K562 (cell line): ENCODE results near the gene SLC35F2. TPM values are rescaled to one million over a fixed set of nuclear protein-coding genes. Genes with fewer than 3 reads are reported as not detected.

ENCODE experiments used
- ATAC-seq: fragments of 200-7000 bp; cut with Tn5 transposase; 3 replicates; pipeline ENCODE4 v1.9.1; 2020; ENCODE audit warnings: moderate library complexity
- BruUV-seq: library from RNA; stranded (reverse); fragments of 400-500 nt; replicated peaks from 2 replicates; lab custom pipeline; 2021; lab: Mats Ljungman, UMichigan
- CTCF ChIA-PET: fragments of 300-600 bp; formaldehyde crosslinking; extraction: SDS; loops from one replicate; lab custom pipeline; 2021; ENCODE audit warnings: low intra/inter-chr PET ratio; lab: Yijun Ruan, JAX
- POLR2A ChIA-PET: fragments of 300-600, 350-650 bp; sonication (Branson Sonifier 250); formaldehyde crosslinking; extraction: SDS; loops from one replicate; lab custom pipeline; 2021; ENCODE audit warnings: antibody characterized with exemption, inconsistent platforms; lab: Yijun Ruan, JAX
- DNase-seq, 4 experiments: peaks; one replicate each; pipeline versions ENCODE4 v3.0.0 to v3.0.0-alpha.2; 2011 to 2018; ENCODE audit warnings: low spot score in 3 of 4, mixed read lengths in 3 of 4; ENCODE audit errors: extremely low read depth in 1 of 4
- FAIRE-seq: peaks from 2 replicates; lab custom pipeline; 2011; peaks lifted over from hg19 to GRCh38; lab: Jason Lieb, UNC
- H2AFZ ChIP-seq: 2 replicates; pipeline ENCODE4 v1.6.0; 2011; ENCODE audit warnings: low read depth, low read length, control low read depth, inconsistent platforms
- H3K27ac ChIP-seq: fragments of 200-600 bp; 3 replicates; pipeline ENCODE4 v1.8.0; 2011; ENCODE audit warnings: low read depth, mild to moderate bottlenecking, control low read depth, inconsistent platforms, low read length, moderate library complexity, mixed read lengths; ENCODE audit errors: extremely low read depth
- H3K27me3 ChIP-seq, 2 experiments: fragments of 300-600 bp in 1 of 2; 2 replicates in 1 of 2; 3 replicates in 1 of 2; pipeline versions ENCODE4 v1.6.0 to v1.8.0; 2011; ENCODE audit warnings: inconsistent platforms in 2 of 2, low read length in 2 of 2, mild to moderate bottlenecking in 1 of 2, mixed read lengths in 1 of 2, moderate library complexity in 1 of 2; ENCODE audit not compliant: control insufficient read depth in 2 of 2, insufficient read depth in 2 of 2
- H3K36me3 ChIP-seq: fragments of 300-600 bp; 3 replicates; pipeline ENCODE4 v1.8.0; 2011; ENCODE audit warnings: mild to moderate bottlenecking, low read length, inconsistent platforms; ENCODE audit not compliant: control insufficient read depth, insufficient read depth
- H3K4me1 ChIP-seq, 2 experiments: fragments of 200-600 bp in 1 of 2; replicated peaks in 1 of 2; 2 replicates in 1 of 2; 3 replicates in 1 of 2; pipeline versions ENCODE4 v1.5.1 to v1.8.0; 2011; ENCODE audit warnings: inconsistent platforms in 2 of 2, low read length in 2 of 2, mild to moderate bottlenecking in 1 of 2, mixed read lengths in 1 of 2, moderate library complexity in 1 of 2; ENCODE audit not compliant: control insufficient read depth in 2 of 2, insufficient read depth in 2 of 2
- H3K4me2 ChIP-seq: 2 replicates; pipeline ENCODE4 v1.6.1; 2011; ENCODE audit warnings: low read length, control low read depth, inconsistent platforms, mixed read lengths; ENCODE audit not compliant: insufficient read depth
- H3K4me3 ChIP-seq: fragments of 200-600 bp; sonication (generic), shearing (Covaris generic); 2 replicates; pipeline ENCODE4 v1.5.1; 2016; ENCODE audit warnings: control low read depth, inconsistent platforms
- H3K79me2 ChIP-seq: fragments of 200-600 bp; 3 replicates; pipeline ENCODE4 v1.8.0; 2011; ENCODE audit warnings: low read length, inconsistent platforms; ENCODE audit not compliant: control insufficient read depth, insufficient read depth
- H3K9ac ChIP-seq, 2 experiments: 2 replicates each; pipeline versions ENCODE4 v1.6.0 to v1.6.1; 2011; ENCODE audit warnings: low read depth in 2 of 2, low read length in 2 of 2, control low read depth in 1 of 2, inconsistent platforms in 1 of 2, mild to moderate bottlenecking in 1 of 2, mixed read lengths in 1 of 2; ENCODE audit not compliant: insufficient read depth in 1 of 2
- H3K9me1 ChIP-seq: one replicate; pipeline ENCODE4 v1.6.0; 2011; ENCODE audit warnings: inconsistent platforms, mild to moderate bottlenecking, low read length, moderate library complexity; ENCODE audit not compliant: control insufficient read depth, insufficient read depth
- H3K9me3 ChIP-seq: replicated peaks from 2 replicates; pipeline ENCODE4 v1.5.1; 2011; ENCODE audit warnings: low read depth, low read length, inconsistent platforms; ENCODE audit not compliant: control insufficient read depth, insufficient read depth
- H4K20me1 ChIP-seq: replicated peaks from 2 replicates; pipeline ENCODE4 v1.6.1; 2011; ENCODE audit warnings: low read length, inconsistent platforms, mixed read lengths; ENCODE audit not compliant: control insufficient read depth, insufficient read depth
- ARNT ChIP-seq, 2 experiments: fragments of 450-650 bp; IDR thresholded peaks; 2 replicates each; pipeline ENCODE4 v1.6.1; 2016; ENCODE audit warnings: mild to moderate bottlenecking in 1 of 2
- C11orf30 ChIP-seq: fragments of 450-650 bp; IDR thresholded peaks from 2 replicates; pipeline ENCODE4 v1.6.1; 2016; ENCODE audit warnings: low read depth, mild to moderate bottlenecking
- E2F1 ChIP-seq: sonication (generic); formaldehyde crosslinking; IDR thresholded peaks from 2 replicates; pipeline ENCODE4 v1.8.1; 2023; ENCODE audit warnings: mild to moderate bottlenecking, missing genetic modification reagents, moderate library complexity
- GABPB2 ChIP-seq: fragments of 250-450 bp; sonication (Bioruptor Pico); conservative IDR thresholded peaks from 2 replicates; pipeline ENCODE4 v1.5.1; 2021; ENCODE audit warnings: mild to moderate bottlenecking
- IFI16 ChIP-seq: fragments of 250-450 bp; sonication (Bioruptor Pico); IDR thresholded peaks from 2 replicates; pipeline ENCODE4 v2.1.2; 2022; ENCODE audit warnings: mild to moderate bottlenecking, inconsistent platforms
- MAFF ChIP-seq: IDR thresholded peaks from 2 replicates; pipeline ENCODE4 v1.6.1; 2012; ENCODE audit warnings: low read length, improper control_type of control experiment
- MAFG ChIP-seq: fragments of 450-650 bp; conservative IDR thresholded peaks from 2 replicates; pipeline ENCODE4 v1.6.1; 2016; ENCODE audit warnings: missing genetic modification characterization, missing compliant biosample characterization
- MITF ChIP-seq: IDR thresholded peaks from 2 replicates; pipeline ENCODE4 v1.6.1; 2014; ENCODE audit warnings: antibody characterized with exemption
- SAFB2 ChIP-seq: fragments of 200-400 bp; formaldehyde crosslinking; IDR thresholded peaks from 2 replicates; pipeline ENCODE4 v1.6.1; 2018; ENCODE audit warnings: borderline replicate concordance, low read length, low read depth, moderate library complexity; ENCODE audit not compliant: severe bottlenecking
- SAP30 ChIP-seq: fragments of 200-600 bp; sonication (generic); IDR thresholded peaks from 2 replicates; pipeline ENCODE4 v1.6.1; 2012; ENCODE audit warnings: borderline replicate concordance, low read depth, mild to moderate bottlenecking, moderate library complexity, low read length, control low read depth, inconsistent platforms; ENCODE audit not compliant: insufficient read depth, poor library complexity, severe bottlenecking
- SMARCC2 ChIP-seq: fragments of 450-650 bp; IDR thresholded peaks from 2 replicates; pipeline ENCODE4 v1.6.1; 2017; ENCODE audit warnings: antibody characterized with exemption, moderate library complexity, mild to moderate bottlenecking, low read depth
- YY1 ChIP-seq, 3 experiments: IDR thresholded peaks; 2 replicates each; pipeline ENCODE4 v1.6.1; 2011; ENCODE audit warnings: low read length in 2 of 3, mild to moderate bottlenecking in 2 of 3, moderate library complexity in 2 of 3, borderline replicate concordance in 1 of 3, control low read depth in 1 of 3, low read depth in 1 of 3; ENCODE audit not compliant: insufficient read depth in 3 of 3, insufficient replicate concordance in 2 of 3, control insufficient read depth in 1 of 3, insufficient read length in 1 of 3; ENCODE audit errors: extremely low read depth in 1 of 3
- ZKSCAN8 ChIP-seq: fragments of 200-800 bp; sonication (Bioruptor generic); IDR thresholded peaks from 2 replicates; pipeline ENCODE4 v1.6.1; 2016; ENCODE audit warnings: missing genetic modification characterization, missing compliant biosample characterization
- ZNF316 ChIP-seq: fragments of 450-650 bp; IDR thresholded peaks from 2 replicates; pipeline ENCODE4 v1.6.1; 2016
- ZNF347 ChIP-seq: fragments of 450-650 bp; formaldehyde crosslinking; IDR thresholded peaks from 2 replicates; pipeline ENCODE4 v1.4.0; 2020; ENCODE audit warnings: low read depth, mild to moderate bottlenecking, moderate library complexity
- ZNF77 ChIP-seq: fragments of 250-450 bp; sonication (Bioruptor Pico); IDR thresholded peaks from 2 replicates; pipeline ENCODE4 v1.5.0; 2020
- whole genome bisulfite sequencing: fragments of 100-300 bp; shearing (Covaris generic); methylation state at CpG from one replicate; pipeline ENCODE4 v1.1.6; 2016; ENCODE audit warnings: low coverage, mixed read lengths; ENCODE audit not compliant: insufficient coverage; ENCODE audit errors: missing lambda C conversion rate; 5-methylcytosine and 5-hydroxymethylcytosine counted together
- in situ Hi-C: fragments of 300-500 bp; cut with MboI; formaldehyde crosslinking; loops from 4 replicates; pipeline ENCODE4 v1.15.0; 2018; ENCODE audit warnings: inconsistent platforms, mixed read lengths
- intact Hi-C: fragments of 100-400 bp; cut with micrococcal nuclease; formaldehyde crosslinking; loops from 2 replicates; pipeline ENCODE4 v1.14.2; 2022
- polyA plus RNA-seq, 8 experiments: library from polyadenylated mRNA; depleted of rRNA in 4 of 8; stranded (reverse) in 5 of 8; unstranded in 3 of 8; fragments of >200 nt; fragmentation: Nextera tagmentation in 2 of 8; fragmentation: Illumina TruSeq in 1 of 8; extraction: Ambion mirVana in 2 of 8; extraction: Trizol in 1 of 8; gene quantifications; 2 replicates each; pipeline versions ENCODE4 v1.2.1 to v1.2.3, GENCODE V29; 2011 to 2014; ENCODE audit warnings: inconsistent platforms in 1 of 8, missing spikeins in 1 of 8
- total RNA-seq, 7 experiments: library from RNA; depleted of rRNA in 6 of 7; stranded (reverse); fragments of >200 nt in 6 of 7; fragmentation: Illumina TruSeq in 2 of 7; extraction: Trizol in 2 of 7; gene quantifications; 2 replicates each; pipeline versions ENCODE4 v1.2.1 to v1.2.3, GENCODE V29; 2011 to 2021; ENCODE audit warnings: low replicate concordance in 1 of 7

Gene SLC35F2
- total and polyA plus RNA-seq, 9 of the 15 experiments (the other 6 are each of a cell fraction or from before 2014, with no cell fraction given) = 28.6 to 63.9 (median 53.4) TPM

- WGBS = 73% methylated on average over 2 of the region's 2 CpGs
- Histone ChIP-seq H3K79me2 (peaks cover 39% of the 10 kb centered on the region), H3K36me3 (peaks cover 26% of the 10 kb centered on the region; the same call in 2 of the 3 replicates), H3K4me3 (no peak overlapping the region), H2AFZ (no peak overlapping the region), H4K20me1 (0 out of 2 replicates have a peak, but pooled peaks cover 6% of the 10 kb centered on the region), H3K9me3 (no peaks in the 10 kb centered on the region), H3K4me2 (no peak overlapping the region), H3K4me1 (no peaks in the 10 kb centered on the region), H3K9ac (no peak overlapping the region), H3K27me3 (no peaks in the 10 kb centered on the region), H3K27ac (no peak overlapping the region), H3K9me1 (no peaks in the 10 kb centered on the region)
- DNase-seq = no peak
- TF ChIP-seq C11orf30 = peak; percentile 52; the same call in 1 of the 2 replicates
- no peak for TF ChIP-seq IFI16 (CRISPR knock-in tag)
- TF ChIP-seq ZKSCAN8 (CRISPR knock-in tag) = no peak
- peak; percentile 22; the same call in 1 of the 2 replicates for TF ChIP-seq MAFG (tag)
- no peak for TF ChIP-seq MITF
- TF ChIP-seq SMARCC2 = no peak
- no peak for TF ChIP-seq YY1 (IDR thresholded peaks at IDR 0.05; ENCODE audit: borderline replicate concordance in 1 of 3, control insufficient read depth in 1 of 3, extremely low read depth in 1 of 3, insufficient read depth in 3 of 3, insufficient read length in 1 of 3, insufficient replicate concordance in 2 of 3, low read depth in 1 of 3, low read length in 2 of 3)
- TF ChIP-seq ZNF347 (CRISPR knock-in tag) = no peak
- TF ChIP-seq ZNF316 = peak; percentile 85
- TF ChIP-seq SAP30 = no peak
- no peak for TF ChIP-seq E2F1 (CRISPR knock-in tag)
- no peak for TF ChIP-seq GABPB2 (CRISPR knock-in tag)
- TF ChIP-seq ARNT (IDR thresholded peaks at IDR 0.05) = no peak
- peak; percentile 30; the same call in 1 of the 2 replicates for TF ChIP-seq MAFF
- TF ChIP-seq SAFB2 = no peak
- no peak for TF ChIP-seq ZNF77 (CRISPR knock-in tag)
- POLR2A ChIA-PET = no interaction called here
- no peak for ATAC-seq
- no TSS peak for BruUV-seq
- FAIRE-seq = no peak
- in situ Hi-C loops (no loop called here), intact Hi-C loops (no loop called here)
- CTCF ChIA-PET = no interaction called here
These were observed 42.6 kb downstream of the SLC35F2 start for GRCh38 chr11:107816028-107816427.
